Ishikawa (cell line): ENCODE data around the gene IL20RB.

Experiments used
- CEBPB ChIP-seq: IDR thresholded peaks from 2 replicates; pipeline ENCODE4 v1.6.1; 2012
- CREB1 ChIP-seq: IDR thresholded peaks from 2 replicates; pipeline ENCODE4 v1.6.1; 2012; ENCODE audit warnings: low read depth
- EGR1 ChIP-seq: IDR thresholded peaks from 2 replicates; pipeline ENCODE4 v1.6.1; 2012
- EP300 ChIP-seq: IDR thresholded peaks from 2 replicates; pipeline ENCODE4 v1.6.1; 2012; ENCODE audit warnings: borderline replicate concordance
- FOXM1 ChIP-seq: IDR thresholded peaks from 2 replicates; pipeline ENCODE4 v1.6.1; 2012; ENCODE audit warnings: low read depth, borderline replicate concordance
- NFIC ChIP-seq: IDR thresholded peaks from 2 replicates; pipeline ENCODE4 v1.6.1; 2012
- RAD21 ChIP-seq: IDR thresholded peaks from 2 replicates; pipeline ENCODE4 v1.6.1; 2012; ENCODE audit warnings: low read depth
- TAF1 ChIP-seq: IDR thresholded peaks from 2 replicates; pipeline ENCODE4 v1.6.1; 2012; ENCODE audit warnings: low read depth, mild to moderate bottlenecking
- TCF12 ChIP-seq: IDR thresholded peaks from 2 replicates; pipeline ENCODE4 v1.6.1; 2012; ENCODE audit warnings: low read depth
- TEAD4 ChIP-seq: IDR thresholded peaks from 2 replicates; pipeline ENCODE4 v1.6.1; 2012
- YY1 ChIP-seq: IDR thresholded peaks from 2 replicates; pipeline ENCODE4 v1.6.1; 2012; ENCODE audit warnings: low read depth
- ZBTB7A ChIP-seq: IDR thresholded peaks from 2 replicates; pipeline ENCODE4 v1.6.1; 2012; ENCODE audit warnings: low read depth
- TF ChIP-seq, protein P1 (sequence below): IDR thresholded peaks from 2 replicates; pipeline ENCODE4 v1.6.1; 2012
- TF ChIP-seq, protein P2 (sequence below): IDR thresholded peaks from 2 replicates; pipeline ENCODE4 v1.6.1; 2012
- TF ChIP-seq, protein P3 (sequence below): IDR thresholded peaks from 2 replicates; pipeline ENCODE4 v1.6.1; 2012; ENCODE audit warnings: low read depth, mild to moderate bottlenecking

The IL20RB gene

DNA sequence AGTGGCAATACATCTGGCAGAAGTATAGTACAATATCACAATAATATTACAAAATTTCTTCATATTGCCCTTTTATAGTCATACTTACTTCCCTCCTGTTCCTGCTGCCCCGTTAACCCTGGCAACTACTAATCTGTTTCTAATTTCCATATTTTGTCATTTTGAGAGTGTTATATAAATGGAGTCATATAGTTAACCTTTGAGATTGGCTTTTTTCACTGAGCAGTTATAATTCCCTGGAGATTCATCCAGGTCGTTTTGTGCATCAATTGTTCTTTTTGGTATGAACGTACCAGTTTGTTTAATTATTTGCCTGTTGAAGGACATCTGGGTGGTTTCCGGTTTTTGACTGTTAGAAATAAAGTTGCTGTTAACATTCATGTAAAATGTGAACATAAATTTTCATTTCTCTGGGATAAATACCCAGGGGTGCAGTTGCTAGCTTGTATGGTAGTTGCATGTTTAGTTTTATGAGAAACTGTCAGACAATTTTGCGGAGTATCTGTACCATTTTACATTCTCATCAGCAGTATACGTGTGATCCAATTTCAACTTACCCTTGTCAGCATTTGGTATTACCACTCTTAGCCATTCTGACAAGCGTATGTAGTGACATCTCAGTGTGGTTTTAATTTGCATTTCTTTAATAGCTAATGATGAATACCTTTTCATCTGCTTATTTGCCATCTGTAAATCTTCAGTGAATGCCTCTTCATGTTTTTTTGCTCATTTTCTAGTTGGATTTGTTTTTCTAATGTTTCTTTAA lies 32.2 kb upstream of the IL20RB start:
- TF ChIP-seq ZBTB7A (no peak), FOXM1 (no peak), CREB1 (no peak), RAD21 (no peak), EGR1 (no peak), TCF12 (no peak), NFIC (no peak), TAF1 (no peak), CEBPB (no peak), EP300 (no peak), YY1 (no peak), TEAD4 (no peak)
- TF ChIP-seq, protein P1, sequence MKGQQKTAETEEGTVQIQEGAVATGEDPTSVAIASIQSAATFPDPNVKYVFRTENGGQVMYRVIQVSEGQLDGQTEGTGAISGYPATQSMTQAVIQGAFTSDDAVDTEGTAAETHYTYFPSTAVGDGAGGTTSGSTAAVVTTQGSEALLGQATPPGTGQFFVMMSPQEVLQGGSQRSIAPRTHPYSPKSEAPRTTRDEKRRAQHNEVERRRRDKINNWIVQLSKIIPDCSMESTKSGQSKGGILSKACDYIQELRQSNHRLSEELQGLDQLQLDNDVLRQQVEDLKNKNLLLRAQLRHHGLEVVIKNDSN = no peak
- TF ChIP-seq, protein P2, sequence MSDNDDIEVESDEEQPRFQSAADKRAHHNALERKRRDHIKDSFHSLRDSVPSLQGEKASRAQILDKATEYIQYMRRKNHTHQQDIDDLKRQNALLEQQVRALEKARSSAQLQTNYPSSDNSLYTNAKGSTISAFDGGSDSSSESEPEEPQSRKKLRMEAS = no peak
- TF ChIP-seq, protein P3, sequence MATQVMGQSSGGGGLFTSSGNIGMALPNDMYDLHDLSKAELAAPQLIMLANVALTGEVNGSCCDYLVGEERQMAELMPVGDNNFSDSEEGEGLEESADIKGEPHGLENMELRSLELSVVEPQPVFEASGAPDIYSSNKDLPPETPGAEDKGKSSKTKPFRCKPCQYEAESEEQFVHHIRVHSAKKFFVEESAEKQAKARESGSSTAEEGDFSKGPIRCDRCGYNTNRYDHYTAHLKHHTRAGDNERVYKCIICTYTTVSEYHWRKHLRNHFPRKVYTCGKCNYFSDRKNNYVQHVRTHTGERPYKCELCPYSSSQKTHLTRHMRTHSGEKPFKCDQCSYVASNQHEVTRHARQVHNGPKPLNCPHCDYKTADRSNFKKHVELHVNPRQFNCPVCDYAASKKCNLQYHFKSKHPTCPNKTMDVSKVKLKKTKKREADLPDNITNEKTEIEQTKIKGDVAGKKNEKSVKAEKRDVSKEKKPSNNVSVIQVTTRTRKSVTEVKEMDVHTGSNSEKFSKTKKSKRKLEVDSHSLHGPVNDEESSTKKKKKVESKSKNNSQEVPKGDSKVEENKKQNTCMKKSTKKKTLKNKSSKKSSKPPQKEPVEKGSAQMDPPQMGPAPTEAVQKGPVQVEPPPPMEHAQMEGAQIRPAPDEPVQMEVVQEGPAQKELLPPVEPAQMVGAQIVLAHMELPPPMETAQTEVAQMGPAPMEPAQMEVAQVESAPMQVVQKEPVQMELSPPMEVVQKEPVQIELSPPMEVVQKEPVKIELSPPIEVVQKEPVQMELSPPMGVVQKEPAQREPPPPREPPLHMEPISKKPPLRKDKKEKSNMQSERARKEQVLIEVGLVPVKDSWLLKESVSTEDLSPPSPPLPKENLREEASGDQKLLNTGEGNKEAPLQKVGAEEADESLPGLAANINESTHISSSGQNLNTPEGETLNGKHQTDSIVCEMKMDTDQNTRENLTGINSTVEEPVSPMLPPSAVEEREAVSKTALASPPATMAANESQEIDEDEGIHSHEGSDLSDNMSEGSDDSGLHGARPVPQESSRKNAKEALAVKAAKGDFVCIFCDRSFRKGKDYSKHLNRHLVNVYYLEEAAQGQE = no peak

DNA sequence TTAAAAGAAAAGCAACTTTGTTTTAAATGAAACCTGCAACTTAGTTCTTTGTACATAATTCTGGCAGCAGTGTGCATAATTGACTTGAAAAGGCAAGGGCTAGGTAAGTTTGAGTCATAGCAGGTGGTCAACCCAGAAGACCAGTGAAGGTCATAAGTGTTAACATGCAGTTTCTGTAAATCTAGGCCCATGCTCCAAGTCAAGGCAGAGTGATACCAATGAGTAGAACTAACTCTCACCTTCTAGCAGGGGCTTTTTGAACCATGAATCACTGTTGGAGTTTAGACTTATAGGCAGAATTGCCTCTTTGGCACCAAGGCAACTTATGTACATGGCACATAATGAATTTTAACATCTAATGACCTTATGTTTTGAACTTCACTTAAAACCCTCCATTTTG lies 29.5 kb upstream of the IL20RB start:
- TF ChIP-seq TEAD4 = no peak
- TF ChIP-seq ZBTB7A = no peak
- TF ChIP-seq NFIC = no peak
- TF ChIP-seq EP300 = no peak

DNA sequence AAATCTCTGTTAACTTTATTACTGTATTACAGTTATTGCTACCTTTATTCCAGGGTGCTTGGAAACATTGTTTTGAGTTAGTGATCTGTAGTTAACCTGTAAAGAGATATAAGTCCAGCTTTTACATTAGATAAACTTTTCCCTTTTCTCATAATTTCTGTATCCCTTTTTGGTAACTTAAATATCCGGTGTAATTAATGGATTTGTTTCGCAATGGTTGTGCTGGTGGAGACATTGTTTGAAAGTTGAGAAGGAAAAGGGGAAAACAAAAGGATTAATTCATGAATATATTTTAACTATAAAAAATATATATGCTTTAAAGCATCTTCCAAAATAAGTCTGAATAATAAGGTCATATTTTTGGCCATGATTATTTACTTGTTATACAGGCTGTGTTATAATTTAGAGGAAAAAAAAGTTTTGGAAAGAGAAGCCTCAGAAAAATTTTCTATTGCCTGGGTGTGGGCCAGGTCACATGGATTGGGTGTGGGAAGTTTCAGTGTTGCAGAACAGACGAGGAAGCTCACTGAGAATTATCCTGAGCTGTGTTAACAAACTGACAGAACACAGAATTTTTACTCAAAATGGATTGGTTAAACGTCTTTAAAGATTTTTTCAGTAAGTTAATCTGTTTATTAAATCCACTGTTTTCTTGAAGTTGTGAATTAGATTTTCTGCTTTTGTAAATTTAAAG lies 27.7 kb upstream of the IL20RB start:
- no peak for TF ChIP-seq NFIC
- TF ChIP-seq, protein P3 = no peak
- TF ChIP-seq EP300 = no peak
- peak; percentile 91 for TF ChIP-seq CEBPB
- no peak for TF ChIP-seq EGR1
- TF ChIP-seq, protein P1 = peak; percentile 67
- TF ChIP-seq TCF12 = no peak
- no peak for TF ChIP-seq TEAD4
- no peak for TF ChIP-seq TAF1
- no peak for TF ChIP-seq CREB1
- TF ChIP-seq, protein P2 = peak; percentile 52; the same call in 1 of the 2 replicates
- TF ChIP-seq ZBTB7A = no peak

DNA sequence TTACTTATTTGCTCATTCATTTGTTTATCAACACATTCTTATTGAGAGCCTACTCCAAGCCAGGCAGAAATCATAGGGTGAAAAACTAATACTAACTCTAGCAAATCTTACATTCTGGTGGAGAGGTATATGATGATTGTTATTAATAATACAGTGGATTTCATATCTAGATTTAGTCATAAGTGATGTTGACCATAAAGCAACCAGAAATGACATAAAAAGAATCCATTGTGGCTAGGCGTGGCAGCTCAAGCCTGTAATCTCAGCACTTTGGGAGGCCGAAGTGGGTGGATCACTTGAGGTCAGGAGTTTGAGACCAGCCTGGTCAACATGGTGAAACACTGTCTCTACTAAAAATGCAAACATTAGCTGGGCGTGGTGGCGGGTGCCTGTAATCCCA lies 26.2 kb upstream of the IL20RB start:
- TF ChIP-seq EGR1 (no peak), RAD21 (no peak), TAF1 (no peak), NFIC (no peak), FOXM1 (no peak), EP300 (no peak), YY1 (no peak), ZBTB7A (no peak)
- TF ChIP-seq, protein P2 = no peak

DNA sequence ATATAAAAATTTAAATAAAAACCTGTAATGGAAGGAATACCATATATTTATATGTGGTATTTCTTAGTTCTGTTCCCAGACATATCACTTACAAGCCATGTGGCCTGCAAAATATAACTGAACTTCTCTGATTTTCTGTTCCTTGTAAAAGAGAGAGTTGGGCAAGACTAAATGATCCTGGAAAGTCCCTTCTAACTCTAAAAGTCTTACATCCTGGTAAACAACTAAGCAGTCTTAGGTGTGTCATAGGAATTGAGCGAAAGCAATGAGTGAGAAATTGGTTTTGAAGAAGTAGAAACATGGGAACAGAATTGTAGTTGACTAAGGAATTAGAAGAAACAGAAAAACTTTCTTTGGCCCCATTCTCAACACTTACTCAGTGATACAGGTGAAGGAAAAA lies 25.3 kb upstream of the IL20RB start:
- TF ChIP-seq YY1 = no peak
- TF ChIP-seq CREB1 = no peak
- no peak for TF ChIP-seq ZBTB7A
- TF ChIP-seq, protein P1 = no peak
- TF ChIP-seq, protein P3 = no peak
- TF ChIP-seq NFIC = no peak
- TF ChIP-seq, protein P2 = no peak
- no peak for TF ChIP-seq RAD21
- TF ChIP-seq EGR1 = no peak
- no peak for TF ChIP-seq FOXM1
